GM12874 (cell line): ENCODE results near the gene FADS3.
A peak's percentile ranks its signal among the peaks of the same experiment; 100 is the strongest.

Experiments used
- TF ChIP-seq, protein P1 (sequence below): IDR thresholded peaks from 2 replicates; pipeline ENCODE4 v1.5.1; 2011; ENCODE audit warnings: low read depth, mild to moderate bottlenecking, control low read depth, low read length, moderate library complexity; ENCODE audit not compliant: insufficient read depth

FADS3 gene, protein sequence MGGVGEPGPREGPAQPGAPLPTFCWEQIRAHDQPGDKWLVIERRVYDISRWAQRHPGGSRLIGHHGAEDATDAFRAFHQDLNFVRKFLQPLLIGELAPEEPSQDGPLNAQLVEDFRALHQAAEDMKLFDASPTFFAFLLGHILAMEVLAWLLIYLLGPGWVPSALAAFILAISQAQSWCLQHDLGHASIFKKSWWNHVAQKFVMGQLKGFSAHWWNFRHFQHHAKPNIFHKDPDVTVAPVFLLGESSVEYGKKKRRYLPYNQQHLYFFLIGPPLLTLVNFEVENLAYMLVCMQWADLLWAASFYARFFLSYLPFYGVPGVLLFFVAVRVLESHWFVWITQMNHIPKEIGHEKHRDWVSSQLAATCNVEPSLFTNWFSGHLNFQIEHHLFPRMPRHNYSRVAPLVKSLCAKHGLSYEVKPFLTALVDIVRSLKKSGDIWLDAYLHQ

DNA sequence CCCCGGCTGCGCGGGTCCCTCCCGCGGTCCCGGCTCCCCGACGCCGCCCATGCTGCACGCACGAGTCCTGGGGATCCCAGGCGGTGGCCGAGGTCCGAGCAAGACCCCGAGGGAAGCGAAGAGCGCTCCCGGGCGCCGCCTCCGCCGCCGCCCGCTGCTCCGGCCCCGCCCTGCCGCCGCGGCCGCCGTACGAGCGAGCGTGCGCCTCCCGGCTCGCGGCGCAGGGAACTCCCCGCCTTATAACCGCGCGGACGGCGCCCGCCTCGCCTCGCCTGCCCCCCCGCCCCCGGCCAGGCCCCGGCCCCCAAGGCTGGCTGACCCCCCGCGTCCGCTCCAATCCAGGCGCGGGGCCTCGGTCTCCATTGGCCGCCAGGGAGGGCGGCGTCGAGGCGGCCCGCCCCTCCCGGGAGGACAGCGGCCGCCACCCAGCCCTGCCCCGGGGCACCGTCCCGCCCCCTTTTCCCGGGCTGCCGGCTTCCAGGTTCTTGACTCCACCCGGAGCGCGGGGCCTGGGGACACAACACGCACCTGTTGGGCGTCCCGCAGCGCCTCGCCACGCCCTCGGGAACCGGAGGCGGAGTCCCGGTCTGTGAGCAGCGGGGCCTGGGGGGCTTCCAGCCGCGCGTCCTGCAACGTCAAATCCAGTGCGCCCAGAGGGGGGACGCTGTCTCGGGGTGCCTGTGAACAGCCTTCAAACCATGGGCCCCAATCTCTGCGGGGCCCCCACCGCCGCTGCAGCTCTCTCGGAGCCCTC lies at the start of gene FADS3:
Gene FADS3 (minus strand): TSS at position 215 of the 754 bp plus-strand sequence. CDS start 164 bp downstream, at position 51.
- TF ChIP-seq, protein P1, sequence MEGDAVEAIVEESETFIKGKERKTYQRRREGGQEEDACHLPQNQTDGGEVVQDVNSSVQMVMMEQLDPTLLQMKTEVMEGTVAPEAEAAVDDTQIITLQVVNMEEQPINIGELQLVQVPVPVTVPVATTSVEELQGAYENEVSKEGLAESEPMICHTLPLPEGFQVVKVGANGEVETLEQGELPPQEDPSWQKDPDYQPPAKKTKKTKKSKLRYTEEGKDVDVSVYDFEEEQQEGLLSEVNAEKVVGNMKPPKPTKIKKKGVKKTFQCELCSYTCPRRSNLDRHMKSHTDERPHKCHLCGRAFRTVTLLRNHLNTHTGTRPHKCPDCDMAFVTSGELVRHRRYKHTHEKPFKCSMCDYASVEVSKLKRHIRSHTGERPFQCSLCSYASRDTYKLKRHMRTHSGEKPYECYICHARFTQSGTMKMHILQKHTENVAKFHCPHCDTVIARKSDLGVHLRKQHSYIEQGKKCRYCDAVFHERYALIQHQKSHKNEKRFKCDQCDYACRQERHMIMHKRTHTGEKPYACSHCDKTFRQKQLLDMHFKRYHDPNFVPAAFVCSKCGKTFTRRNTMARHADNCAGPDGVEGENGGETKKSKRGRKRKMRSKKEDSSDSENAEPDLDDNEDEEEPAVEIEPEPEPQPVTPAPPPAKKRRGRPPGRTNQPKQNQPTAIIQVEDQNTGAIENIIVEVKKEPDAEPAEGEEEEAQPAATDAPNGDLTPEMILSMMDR = 0 out of 2 replicates have a peak, but pooled peaks have one; percentile 17

DNA sequence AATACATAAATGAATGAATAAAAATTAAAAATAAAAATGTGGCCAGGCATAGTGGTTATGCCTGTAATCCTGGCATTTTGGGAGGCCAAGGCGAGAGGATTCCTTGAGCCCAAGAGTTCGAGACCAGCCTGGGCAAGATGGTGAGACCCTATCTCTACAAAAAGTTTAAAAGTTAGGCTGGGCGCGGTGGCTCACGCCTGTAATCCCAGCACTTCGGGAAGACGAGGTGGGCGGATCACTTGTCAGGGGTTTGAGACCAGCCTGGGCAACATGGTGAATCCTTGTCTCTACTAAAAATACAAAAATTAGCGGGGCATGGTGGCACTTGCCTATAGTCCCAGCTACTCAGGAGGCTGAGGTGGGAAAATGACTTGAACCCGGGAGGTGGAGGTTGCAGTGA lies 49.1 kb upstream of the FADS3 start:
- TF ChIP-seq, protein P1 = no peak

DNA sequence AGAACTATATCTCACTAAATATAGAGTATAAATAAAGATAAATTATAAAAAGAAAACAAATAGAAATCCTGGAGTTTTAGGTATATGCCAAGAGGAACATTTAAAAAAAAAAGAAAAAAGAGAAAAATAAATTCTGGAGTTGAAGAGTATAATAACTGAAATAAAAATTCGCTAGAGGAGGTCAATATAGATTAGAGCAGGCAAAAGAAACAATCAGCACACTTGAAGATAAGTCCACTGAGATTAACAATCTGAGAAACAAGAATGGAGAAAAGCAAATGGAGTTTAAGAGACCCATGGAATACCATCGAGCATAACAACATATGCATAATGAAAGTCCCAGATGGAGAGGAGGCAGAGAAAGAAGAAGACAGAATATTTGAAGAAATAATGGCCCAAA lies 44.5 kb upstream of the FADS3 start:
- TF ChIP-seq, protein P1 = no peak

DNA sequence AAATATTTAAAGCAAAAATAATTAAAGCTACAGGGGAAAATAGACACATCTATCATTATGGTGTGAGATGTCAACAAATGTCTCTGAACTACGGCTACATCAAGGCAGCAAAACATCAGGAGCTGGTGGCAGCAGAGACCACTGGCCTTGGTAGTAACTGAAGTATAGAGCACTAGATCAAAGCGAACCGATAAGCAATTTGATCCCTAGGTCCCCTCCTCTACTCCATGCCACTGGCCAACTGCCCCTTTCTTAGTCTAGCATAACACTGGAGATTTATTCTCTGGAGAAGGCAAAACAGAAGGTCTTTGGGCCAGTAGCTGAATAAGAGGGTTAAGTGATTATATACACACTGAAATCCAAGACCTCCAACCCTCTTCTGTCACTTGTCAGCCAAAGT lies 39.6 kb upstream of the FADS3 start:
- TF ChIP-seq, protein P1 = no peak

GRCh38 chr11:61928606-61929005 lies 37.3 kb upstream of the FADS3 start:
- TF ChIP-seq, protein P1 = no peak

DNA sequence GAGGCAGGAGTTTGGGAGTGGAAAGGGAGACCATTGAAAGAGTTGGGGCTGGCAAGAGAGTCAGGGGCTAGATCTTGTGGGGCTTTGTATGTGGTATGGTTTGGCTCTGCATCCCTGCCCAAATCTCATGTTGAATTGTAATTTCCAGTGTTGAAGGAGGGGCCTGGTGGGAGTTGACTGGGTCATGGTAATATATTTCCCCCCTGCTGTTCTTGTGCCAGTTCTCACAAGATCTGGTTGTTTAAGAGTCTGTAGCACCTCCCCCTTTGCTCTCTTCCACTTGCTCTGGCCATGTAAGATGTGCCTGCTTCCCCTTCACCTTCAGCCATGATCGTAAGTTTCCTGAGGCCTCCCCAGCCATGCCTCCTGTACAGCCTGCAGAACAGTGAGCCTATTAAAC lies 36.2 kb upstream of the FADS3 start:
- TF ChIP-seq, protein P1 = no peak

- TF ChIP-seq, protein P1 = no peak
These were observed 34.9 kb upstream of the FADS3 start for GRCh38 chr11:61926235-61926634.
